Measurements from ENCODE around the gene CNFN.
A peak's percentile ranks its signal among the peaks of the same experiment; 100 is the strongest.

CNFN gene

GRCh38 chr19:42392165-42392564 lies 2.1 kb upstream of the CNFN start:
- no peak for DNase-seq (ENCODE audit: low spot score)
- Histone ChIP-seq H3K27ac (ENCODE audit: poor library complexity, severe bottlenecking) (no peak overlapping the region), H3K36me3 (ENCODE audit: low read depth) (no peaks in the 10 kb centered on the region), H3K4me3 (ENCODE audit: severe bottlenecking) (no peak overlapping the region), H3K9me3 (ENCODE audit: severe bottlenecking) (no peaks in the 10 kb centered on the region), H3K4me1 (ENCODE audit: insufficient read depth, poor library complexity, severe bottlenecking) (peaks cover 4% of the 10 kb centered on the region), H3K27me3 (ENCODE audit: insufficient read depth, poor library complexity, severe bottlenecking) (peaks cover 6% of the 10 kb centered on the region)
- ATAC-seq (ENCODE audit: low read depth): no peak
- no peak for TF ChIP-seq CTCF (IDR thresholded peaks at IDR 0.05; ENCODE audit: poor library complexity, severe bottlenecking)

GRCh38 chr19:42388851-42389489 lies 1.1 kb downstream of the CNFN start:
- no peaks in the 10 kb centered on the region for H3K36me3 ChIP-seq (ENCODE audit: low read depth)
- TF ChIP-seq CTCF (IDR thresholded peaks at IDR 0.05; ENCODE audit: poor library complexity, severe bottlenecking): no peak
- no peak for ATAC-seq (ENCODE audit: low read depth)
- H3K27ac ChIP-seq (ENCODE audit: poor library complexity, severe bottlenecking): no peak overlapping the region
- H3K4me3 ChIP-seq (ENCODE audit: severe bottlenecking): no peak overlapping the region
- no peaks in the 10 kb centered on the region for H3K9me3 ChIP-seq (ENCODE audit: severe bottlenecking)
- no peak for DNase-seq (ENCODE audit: low spot score)
- peaks cover 6% of the 10 kb centered on the region for H3K27me3 ChIP-seq (ENCODE audit: insufficient read depth, poor library complexity, severe bottlenecking)
- H3K4me1 ChIP-seq (ENCODE audit: insufficient read depth, poor library complexity, severe bottlenecking): no peaks in the 10 kb centered on the region

- H3K27me3 ChIP-seq (ENCODE audit: insufficient read depth, poor library complexity, severe bottlenecking): peaks cover 6% of the 10 kb centered on the region
- no peaks in the 10 kb centered on the region for H3K36me3 ChIP-seq (ENCODE audit: low read depth)
- no peaks in the 10 kb centered on the region for H3K9me3 ChIP-seq (ENCODE audit: severe bottlenecking)
- TF ChIP-seq CTCF (IDR thresholded peaks at IDR 0.05; ENCODE audit: poor library complexity, severe bottlenecking): peak; percentile 69
- H3K4me1 ChIP-seq (ENCODE audit: insufficient read depth, poor library complexity, severe bottlenecking): no peaks in the 10 kb centered on the region
- peak; percentile 94 for ATAC-seq (ENCODE audit: low read depth)
- peak overlapping the region; percentile 12 for H3K27ac ChIP-seq (ENCODE audit: poor library complexity, severe bottlenecking)
- DNase-seq (ENCODE audit: low spot score): no peak
- H3K4me3 ChIP-seq (ENCODE audit: severe bottlenecking): peak overlapping the region; percentile 37
Observed at GRCh38 chr19:42386974-42387707, 3.0 kb downstream of the CNFN start.

GRCh38 chr19:42380155-42380554 lies 9.9 kb downstream of the CNFN start:
- no peak for DNase-seq (ENCODE audit: low spot score)

More at GRCh38 chr19:42380155-42380554, 9.9 kb downstream of the CNFN start:
- Histone ChIP-seq H3K27ac (ENCODE audit: poor library complexity, severe bottlenecking) (no peak overlapping the region), H3K27me3 (ENCODE audit: insufficient read depth, poor library complexity, severe bottlenecking) (no peaks in the 10 kb centered on the region), H3K9me3 (ENCODE audit: severe bottlenecking) (no peaks in the 10 kb centered on the region), H3K4me3 (ENCODE audit: severe bottlenecking) (no peak overlapping the region), H3K36me3 (ENCODE audit: low read depth) (no peaks in the 10 kb centered on the region), H3K4me1 (ENCODE audit: insufficient read depth, poor library complexity, severe bottlenecking) (no peaks in the 10 kb centered on the region)
- no peak for TF ChIP-seq CTCF (IDR thresholded peaks at IDR 0.05; ENCODE audit: poor library complexity, severe bottlenecking)
- no peak for ATAC-seq (ENCODE audit: low read depth)

Measured in RWPE2 (cell line).